GM19328 (cell line): ENCODE results near the gene GRB10.

ENCODE experiments used
- ATAC-seq: cut with Tn5 transposase; IDR thresholded peaks from one replicate; pipeline ENCODE4 v1.9.1; 2021; ENCODE audit warnings: mild to moderate bottlenecking, moderate library complexity; ENCODE audit not compliant: unreplicated experiment

The GRB10 gene

GRCh38 chr7:50782375-50783208, at the start of gene GRB10:
GRB10 (minus strand) TSS chr7:50782896; CDS start chr7:50732322, 50,574 bp downstream.
- no peak for ATAC-seq

- ATAC-seq: no peak
These were observed 46.1 kb upstream of the GRB10 start for GRCh38 chr7:50828801-50829200.

GRCh38 chr7:50828116-50828515, 45.4 kb upstream of the GRB10 start:
- ATAC-seq: no peak

DNA sequence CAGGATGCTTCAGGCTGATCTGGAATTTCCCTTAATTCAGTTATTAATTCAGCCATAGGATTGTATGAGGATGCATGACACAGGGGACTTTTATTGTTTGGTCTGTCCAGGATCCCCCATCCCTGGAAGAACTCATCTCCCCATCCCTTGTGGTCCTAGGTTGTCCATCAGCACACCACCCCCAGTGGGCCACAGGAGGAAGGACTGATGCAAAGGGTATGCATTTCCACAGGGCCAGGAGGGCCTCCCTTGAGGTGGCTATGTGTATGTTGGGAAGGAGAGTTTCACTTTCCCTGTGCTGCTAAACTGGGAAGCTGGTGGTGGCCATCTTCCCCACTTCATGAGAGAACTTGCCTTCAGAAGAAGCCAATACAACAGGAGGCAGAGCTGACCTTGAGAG, 44.6 kb upstream of the GRB10 start:
- ATAC-seq: no peak

- no peak for ATAC-seq
These were observed 43.9 kb upstream of the GRB10 start for GRCh38 chr7:50826371-50827172.

DNA sequence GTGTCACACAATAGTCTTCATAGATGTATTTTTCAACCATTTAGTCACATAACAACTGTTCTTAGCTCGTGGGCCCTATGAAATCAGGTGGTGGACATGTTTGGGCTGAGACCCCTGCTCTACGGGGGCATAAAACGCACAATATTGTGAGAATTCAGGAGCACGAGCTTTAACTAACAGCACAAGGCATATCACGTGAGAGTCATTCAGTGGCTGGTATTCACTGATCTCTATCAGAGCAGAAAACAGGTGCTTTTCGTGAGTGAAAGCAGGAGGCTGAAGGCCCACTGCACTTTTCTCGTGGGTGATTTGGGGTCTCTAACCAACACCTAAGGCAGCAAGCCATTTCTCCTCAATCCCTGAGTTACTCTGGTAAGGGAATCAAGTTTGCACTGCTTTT, 42.8 kb upstream of the GRB10 start:
- ATAC-seq: no peak

- ATAC-seq: no peak
These were observed 42.2 kb upstream of the GRB10 start for GRCh38 chr7:50824882-50825281.

DNA sequence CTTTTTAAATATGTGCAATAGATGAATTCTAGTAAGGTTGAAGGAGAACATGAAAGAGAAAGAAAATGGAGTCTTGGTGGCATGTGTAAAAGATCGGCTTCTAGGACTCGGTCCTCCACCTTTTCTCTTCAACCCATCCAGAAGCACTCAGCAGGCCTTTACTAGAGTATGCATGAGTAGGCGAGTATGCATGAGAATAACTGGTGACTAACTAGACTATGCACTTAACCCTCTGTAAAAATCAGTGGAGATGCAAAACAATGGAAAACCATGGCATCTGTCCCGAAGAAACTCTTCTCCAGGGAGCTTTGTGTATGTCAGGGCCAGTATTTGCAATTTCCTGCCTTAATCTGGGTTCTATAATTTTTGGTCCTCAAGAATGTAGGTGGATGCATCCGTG, 40.0 kb upstream of the GRB10 start:
- ATAC-seq: no peak

- ATAC-seq: no peak
These were observed 39.4 kb upstream of the GRB10 start for GRCh38 chr7:50822110-50822509.

DNA sequence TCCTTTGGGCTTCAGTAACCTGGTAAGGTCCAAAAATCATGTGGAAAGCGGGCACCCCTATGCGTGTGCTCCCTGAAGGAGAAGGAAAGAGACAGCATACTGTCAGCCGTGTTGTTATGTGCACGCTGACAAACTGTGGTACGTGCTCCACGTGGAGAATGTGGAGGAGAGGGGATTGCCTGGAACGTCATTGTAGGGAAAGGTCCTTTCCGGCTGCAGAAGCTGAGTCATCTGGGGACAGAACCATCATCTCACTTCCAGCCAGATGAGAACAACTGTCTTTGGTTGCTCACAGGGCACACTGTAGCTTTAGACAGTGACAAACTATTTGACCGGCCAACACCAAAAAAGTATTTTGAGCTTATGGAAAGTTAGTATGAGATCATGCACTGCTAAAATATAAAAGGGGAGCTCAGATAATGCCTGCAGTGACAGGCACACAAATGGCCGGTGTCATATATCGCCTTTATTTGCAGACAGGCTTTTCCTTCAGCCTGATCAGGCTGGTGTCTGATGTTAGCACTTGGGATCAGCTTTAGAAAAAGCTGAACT, 38.8 kb upstream of the GRB10 start:
- no peak for ATAC-seq

DNA sequence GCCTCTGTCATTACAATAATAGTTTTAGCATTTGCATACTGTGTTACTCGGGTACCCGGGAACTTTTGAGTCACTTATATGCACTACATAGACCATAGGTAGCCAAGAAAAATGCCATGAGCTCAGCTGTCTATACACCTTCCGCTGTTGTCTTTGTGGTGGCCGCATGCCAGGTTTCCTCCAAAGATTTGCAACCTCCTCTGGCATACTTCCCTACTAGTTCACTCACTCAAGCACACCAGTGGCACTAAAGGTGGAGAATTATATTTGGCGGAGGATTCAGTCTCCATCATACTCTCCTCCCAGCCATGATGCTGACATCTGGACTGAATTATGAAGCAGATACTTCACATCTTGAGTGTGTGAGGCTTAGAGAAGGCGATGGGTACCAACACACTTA, 35.6 kb upstream of the GRB10 start:
- ATAC-seq: no peak

GRCh38 chr7:50817561-50817960, 34.9 kb upstream of the GRB10 start:
- ATAC-seq: no peak

- ATAC-seq: no peak
These were observed 32.4 kb upstream of the GRB10 start for GRCh38 chr7:50815138-50815537.

DNA sequence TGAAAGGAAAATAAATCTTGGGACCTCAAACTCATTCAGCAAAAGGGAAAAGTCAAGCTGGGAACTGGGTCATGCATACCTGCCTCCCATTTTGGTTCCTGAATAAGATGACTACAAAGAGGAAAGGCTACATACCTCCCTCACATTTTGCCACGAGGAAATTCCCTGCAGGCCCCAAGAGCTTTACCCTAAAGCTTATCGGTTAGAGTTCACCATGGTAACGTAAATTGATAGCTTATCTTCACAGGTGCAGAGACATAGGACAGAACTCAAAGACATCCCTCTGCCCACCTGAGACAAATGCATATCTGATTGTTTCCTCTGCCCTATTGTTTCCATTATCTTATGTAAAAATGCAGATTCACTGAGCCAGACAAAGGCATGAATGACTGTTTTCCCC, 31.5 kb upstream of the GRB10 start:
- no peak for ATAC-seq

DNA sequence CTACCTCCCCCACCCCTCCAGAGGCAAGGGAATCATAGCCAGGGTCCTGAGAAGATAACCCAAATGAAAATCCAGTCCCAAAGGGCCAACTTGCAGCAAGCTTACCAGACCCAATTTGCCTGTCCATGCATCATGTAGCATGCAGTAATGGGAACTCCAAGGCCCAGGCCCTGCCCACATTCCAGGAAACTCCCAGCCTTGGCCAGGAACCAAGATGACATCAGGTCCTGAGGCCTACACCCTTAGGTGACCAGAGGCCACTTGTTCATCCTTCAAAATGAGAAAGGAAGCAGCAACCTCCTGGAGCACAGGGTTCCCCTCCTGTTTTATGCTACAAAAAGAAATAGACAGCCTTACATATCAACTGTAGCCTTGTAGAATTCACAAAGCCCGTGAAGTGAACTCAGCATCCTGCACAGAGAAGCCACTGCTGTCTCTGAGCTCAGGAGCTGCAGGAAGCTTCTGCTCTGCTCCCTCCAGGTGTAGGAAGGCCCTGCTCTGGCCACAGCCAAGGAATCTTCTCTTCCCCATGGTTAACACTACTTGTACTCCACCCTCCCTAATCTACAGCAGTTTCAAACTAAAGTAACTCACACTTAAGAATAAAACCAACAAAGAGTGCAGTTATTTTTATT, 30.3 kb upstream of the GRB10 start:
- no peak for ATAC-seq

DNA sequence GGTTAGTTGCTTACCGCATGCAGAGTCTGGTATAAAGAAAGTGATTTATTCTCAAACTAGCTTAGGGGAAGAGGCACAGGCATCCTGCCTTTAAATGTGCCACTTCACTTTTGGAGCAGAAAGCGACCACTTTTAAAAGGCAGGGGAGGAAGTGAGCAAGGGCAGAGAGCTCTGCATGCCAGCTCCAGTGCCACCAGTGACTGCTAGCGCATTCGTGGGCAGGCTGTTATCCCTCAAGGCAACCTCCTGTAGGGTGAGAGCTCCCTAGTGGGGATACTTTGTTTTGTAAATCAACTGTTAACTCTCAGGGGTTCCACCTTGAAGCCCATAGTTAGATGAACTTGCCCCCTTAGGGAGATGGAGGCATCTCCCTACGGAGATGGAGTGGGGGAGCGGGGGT, 29.4 kb upstream of the GRB10 start:
- ATAC-seq: no peak

DNA sequence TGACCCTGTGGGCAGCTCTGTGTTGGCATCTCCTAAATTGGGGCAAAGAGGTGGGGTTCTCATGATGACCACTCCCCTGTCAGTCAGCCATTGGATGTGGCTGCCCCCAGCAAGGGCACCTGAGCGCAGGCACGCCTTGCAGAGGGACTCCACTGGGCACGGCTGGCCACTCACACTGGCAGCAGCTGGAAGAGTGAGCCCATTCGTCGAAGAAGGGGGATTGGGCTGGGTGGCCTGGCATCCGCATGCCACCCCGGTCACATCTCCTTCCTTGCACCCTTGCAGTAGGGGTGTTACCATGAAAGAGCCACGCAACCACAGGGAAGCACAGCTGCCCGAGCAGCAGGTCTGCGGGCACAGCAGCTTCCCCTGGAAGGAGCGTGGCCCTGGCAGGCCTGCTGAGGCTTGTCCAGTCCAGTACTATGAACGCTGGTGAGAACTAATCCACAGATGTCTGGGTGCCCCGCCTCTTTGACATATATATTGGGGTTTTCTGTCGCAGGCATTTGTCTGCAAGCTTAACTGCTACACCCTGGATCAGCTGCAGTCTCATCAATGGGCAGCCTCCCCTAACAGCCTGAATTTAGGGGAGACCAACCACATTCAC, 25.7 kb upstream of the GRB10 start:
- no peak for ATAC-seq

DNA sequence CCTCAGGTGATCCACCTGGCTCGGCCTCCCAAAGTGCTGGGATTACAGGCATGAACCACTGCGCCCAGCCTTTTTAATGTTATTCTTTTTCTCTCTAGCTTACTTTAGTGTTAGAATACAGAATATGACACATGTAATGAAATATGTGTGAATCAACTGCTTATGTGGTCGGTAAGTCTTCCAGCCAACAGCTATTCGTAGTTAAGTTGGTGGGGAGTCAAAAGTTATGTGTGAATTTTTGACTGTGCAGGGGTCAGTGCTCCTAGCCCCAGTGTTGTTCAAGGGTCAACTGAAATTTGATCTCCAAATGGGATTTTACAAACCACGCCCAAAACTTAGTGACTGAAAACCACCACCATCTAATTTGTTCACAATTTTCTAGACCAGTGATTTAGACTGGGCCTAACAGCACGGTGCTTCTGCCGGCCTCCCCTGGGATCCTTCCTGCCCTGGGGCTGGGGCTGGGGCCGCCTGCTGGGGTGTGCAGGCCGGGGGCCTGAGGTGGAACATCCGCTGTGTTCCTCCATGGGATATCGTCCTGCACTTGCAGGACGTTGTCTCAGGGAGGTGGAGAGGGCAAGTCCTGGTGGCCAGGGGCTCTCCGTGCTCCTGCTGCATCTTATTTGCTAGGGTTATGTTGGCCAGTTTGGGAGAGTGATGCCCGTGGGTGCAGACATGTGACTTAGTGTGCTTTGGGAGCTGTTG, 24.5 kb upstream of the GRB10 start:
- ATAC-seq: no peak

GRCh38 chr7:50806143-50806542, 23.4 kb upstream of the GRB10 start:
- no peak for ATAC-seq

GRCh38 chr7:50805447-50806125, 22.9 kb upstream of the GRB10 start:
- no peak for ATAC-seq
